K562 (cell line): ENCODE measurements around the gene APOC4. TPM values are rescaled to one million over a fixed set of nuclear protein-coding genes. Genes with fewer than 3 reads are reported as not detected.
"Not testable (repeated sequence)": the region's sequence is repeated elsewhere in the genome, so short reads cannot be mapped to it uniquely, and the experiment has no call there.

Source experiments
- ATAC-seq: fragments of 200-7000 bp; cut with Tn5 transposase; 3 replicates; pipeline ENCODE4 v1.9.1; 2020; ENCODE audit warnings: moderate library complexity
- BruUV-seq: library from RNA; stranded (reverse); fragments of 400-500 nt; replicated peaks from 2 replicates; lab custom pipeline; 2021; lab: Mats Ljungman, UMichigan
- CTCF ChIA-PET: fragments of 300-600 bp; formaldehyde crosslinking; extraction: SDS; loops from one replicate; lab custom pipeline; 2021; ENCODE audit warnings: low intra/inter-chr PET ratio; lab: Yijun Ruan, JAX
- POLR2A ChIA-PET: fragments of 300-600, 350-650 bp; sonication (Branson Sonifier 250); formaldehyde crosslinking; extraction: SDS; loops from one replicate; lab custom pipeline; 2021; ENCODE audit warnings: antibody characterized with exemption, inconsistent platforms; lab: Yijun Ruan, JAX
- DNase-seq, 4 experiments: peaks; one replicate each; pipeline versions ENCODE4 v3.0.0 to v3.0.0-alpha.2; 2011 to 2018; ENCODE audit warnings: low spot score in 3 of 4, mixed read lengths in 3 of 4; ENCODE audit errors: extremely low read depth in 1 of 4
- FAIRE-seq: peaks from 2 replicates; lab custom pipeline; 2011; peaks lifted over from hg19 to GRCh38; lab: Jason Lieb, UNC
- H2AFZ ChIP-seq: 2 replicates; pipeline ENCODE4 v1.6.0; 2011; ENCODE audit warnings: low read depth, low read length, control low read depth, inconsistent platforms
- H3K27ac ChIP-seq: fragments of 200-600 bp; 3 replicates; pipeline ENCODE4 v1.8.0; 2011; ENCODE audit warnings: low read depth, mild to moderate bottlenecking, control low read depth, inconsistent platforms, low read length, moderate library complexity, mixed read lengths; ENCODE audit errors: extremely low read depth
- H3K27me3 ChIP-seq, 2 experiments: fragments of 300-600 bp in 1 of 2; 2 replicates in 1 of 2; 3 replicates in 1 of 2; pipeline versions ENCODE4 v1.6.0 to v1.8.0; 2011; ENCODE audit warnings: inconsistent platforms in 2 of 2, low read length in 2 of 2, mild to moderate bottlenecking in 1 of 2, mixed read lengths in 1 of 2, moderate library complexity in 1 of 2; ENCODE audit not compliant: control insufficient read depth in 2 of 2, insufficient read depth in 2 of 2
- H3K36me3 ChIP-seq: fragments of 300-600 bp; 3 replicates; pipeline ENCODE4 v1.8.0; 2011; ENCODE audit warnings: mild to moderate bottlenecking, low read length, inconsistent platforms; ENCODE audit not compliant: control insufficient read depth, insufficient read depth
- H3K4me1 ChIP-seq, 2 experiments: fragments of 200-600 bp in 1 of 2; replicated peaks in 1 of 2; 2 replicates in 1 of 2; 3 replicates in 1 of 2; pipeline versions ENCODE4 v1.5.1 to v1.8.0; 2011; ENCODE audit warnings: inconsistent platforms in 2 of 2, low read length in 2 of 2, mild to moderate bottlenecking in 1 of 2, mixed read lengths in 1 of 2, moderate library complexity in 1 of 2; ENCODE audit not compliant: control insufficient read depth in 2 of 2, insufficient read depth in 2 of 2
- H3K4me2 ChIP-seq: 2 replicates; pipeline ENCODE4 v1.6.1; 2011; ENCODE audit warnings: low read length, control low read depth, inconsistent platforms, mixed read lengths; ENCODE audit not compliant: insufficient read depth
- H3K4me3 ChIP-seq: fragments of 200-600 bp; sonication (generic), shearing (Covaris generic); 2 replicates; pipeline ENCODE4 v1.5.1; 2016; ENCODE audit warnings: control low read depth, inconsistent platforms
- H3K79me2 ChIP-seq: fragments of 200-600 bp; 3 replicates; pipeline ENCODE4 v1.8.0; 2011; ENCODE audit warnings: low read length, inconsistent platforms; ENCODE audit not compliant: control insufficient read depth, insufficient read depth
- H3K9ac ChIP-seq, 2 experiments: 2 replicates each; pipeline versions ENCODE4 v1.6.0 to v1.6.1; 2011; ENCODE audit warnings: low read depth in 2 of 2, low read length in 2 of 2, control low read depth in 1 of 2, inconsistent platforms in 1 of 2, mild to moderate bottlenecking in 1 of 2, mixed read lengths in 1 of 2; ENCODE audit not compliant: insufficient read depth in 1 of 2
- H3K9me1 ChIP-seq: one replicate; pipeline ENCODE4 v1.6.0; 2011; ENCODE audit warnings: inconsistent platforms, mild to moderate bottlenecking, low read length, moderate library complexity; ENCODE audit not compliant: control insufficient read depth, insufficient read depth
- H3K9me3 ChIP-seq: replicated peaks from 2 replicates; pipeline ENCODE4 v1.5.1; 2011; ENCODE audit warnings: low read depth, low read length, inconsistent platforms; ENCODE audit not compliant: control insufficient read depth, insufficient read depth
- H4K20me1 ChIP-seq: replicated peaks from 2 replicates; pipeline ENCODE4 v1.6.1; 2011; ENCODE audit warnings: low read length, inconsistent platforms, mixed read lengths; ENCODE audit not compliant: control insufficient read depth, insufficient read depth
- ARID4B ChIP-seq: sonication (generic); formaldehyde crosslinking; IDR thresholded peaks from 2 replicates; pipeline ENCODE4 v1.8.0; 2022; ENCODE audit warnings: mild to moderate bottlenecking, missing genetic modification reagents
- BHLHE40 ChIP-seq: IDR thresholded peaks from 2 replicates; pipeline ENCODE4 v1.6.1; 2011; ENCODE audit warnings: low read length, improper control_type of control experiment
- CC2D1A ChIP-seq: fragments of 450-650 bp; IDR thresholded peaks from 2 replicates; pipeline ENCODE4 v1.6.1; 2017; ENCODE audit warnings: mild to moderate bottlenecking
- KDM5B ChIP-seq: fragments of 200-600 bp; sonication (generic); IDR thresholded peaks from 2 replicates; pipeline ENCODE4 v1.6.1; 2012; ENCODE audit warnings: low read depth, mild to moderate bottlenecking, moderate library complexity, low read length, control low read depth, inconsistent platforms; ENCODE audit not compliant: insufficient replicate concordance
- MTA1 ChIP-seq: fragments of 450-650 bp; IDR thresholded peaks from 2 replicates; pipeline ENCODE4 v1.6.1; 2017; ENCODE audit warnings: borderline replicate concordance
- SREBF2 ChIP-seq: sonication (generic); formaldehyde crosslinking; IDR thresholded peaks from 2 replicates; pipeline ENCODE4 v1.4.0; 2020; ENCODE audit warnings: mild to moderate bottlenecking, missing genetic modification reagents
- STAT5A ChIP-seq: IDR thresholded peaks from 2 replicates; pipeline ENCODE4 v1.6.1; 2012; ENCODE audit warnings: low read length, inconsistent platforms, borderline replicate concordance
- SUPT5H ChIP-seq: fragments of 450-650 bp; IDR thresholded peaks from 2 replicates; pipeline ENCODE4 v1.6.1; 2016
- TAF1 ChIP-seq: IDR thresholded peaks from 2 replicates; pipeline ENCODE4 v1.6.1; 2011; ENCODE audit warnings: mild to moderate bottlenecking, low read length, moderate library complexity; ENCODE audit not compliant: insufficient read depth, control insufficient read depth, severe bottlenecking; ENCODE audit errors: extremely low read depth
- THRA ChIP-seq: fragments of 450-650 bp; IDR thresholded peaks from 2 replicates; pipeline ENCODE4 v1.6.1; 2017; ENCODE audit warnings: mild to moderate bottlenecking, moderate library complexity
- ZFX ChIP-seq: sonication (generic); formaldehyde crosslinking; IDR thresholded peaks from 2 replicates; pipeline ENCODE4 v1.8.0; 2022; ENCODE audit warnings: mild to moderate bottlenecking, missing genetic modification reagents, moderate library complexity
- ZNF695 ChIP-seq: fragments of 450-650 bp; formaldehyde crosslinking; IDR thresholded peaks from 2 replicates; pipeline ENCODE4 v1.4.0; 2020; ENCODE audit warnings: mild to moderate bottlenecking, moderate library complexity
- WGBS: fragments of 100-300 bp; shearing (Covaris generic); methylation state at CpG from one replicate; pipeline ENCODE4 v1.1.6; 2016; ENCODE audit warnings: low coverage, mixed read lengths; ENCODE audit not compliant: insufficient coverage; ENCODE audit errors: missing lambda C conversion rate; 5-methylcytosine and 5-hydroxymethylcytosine counted together
- in situ Hi-C: fragments of 300-500 bp; cut with MboI; formaldehyde crosslinking; loops from 4 replicates; pipeline ENCODE4 v1.15.0; 2018; ENCODE audit warnings: inconsistent platforms, mixed read lengths
- intact Hi-C: fragments of 100-400 bp; cut with micrococcal nuclease; formaldehyde crosslinking; loops from 2 replicates; pipeline ENCODE4 v1.14.2; 2022
- polyA plus RNA-seq, 8 experiments: library from polyadenylated mRNA; depleted of rRNA in 4 of 8; stranded (reverse) in 5 of 8; unstranded in 3 of 8; fragments of >200 nt; fragmentation: Nextera tagmentation in 2 of 8; fragmentation: Illumina TruSeq in 1 of 8; extraction: Ambion mirVana in 2 of 8; extraction: Trizol in 1 of 8; gene quantifications; 2 replicates each; pipeline versions ENCODE4 v1.2.1 to v1.2.3, GENCODE V29; 2011 to 2014; ENCODE audit warnings: inconsistent platforms in 1 of 8, missing spikeins in 1 of 8
- total RNA-seq, 7 experiments: library from RNA; depleted of rRNA in 6 of 7; stranded (reverse); fragments of >200 nt in 6 of 7; fragmentation: Illumina TruSeq in 2 of 7; extraction: Trizol in 2 of 7; gene quantifications; 2 replicates each; pipeline versions ENCODE4 v1.2.1 to v1.2.3, GENCODE V29; 2011 to 2021; ENCODE audit warnings: low replicate concordance in 1 of 7

The APOC4 gene
- total and polyA plus RNA-seq, 9 of the 15 experiments (the other 6 are each of a cell fraction or from before 2014, with no cell fraction given): 0.46 TPM; not detected in 8

GRCh38 chr19:44913512-44914432 lies 28.3 kb upstream of the APOC4 start (continued):
- peak; percentile 58; the same call in 1 of the 2 replicates for TF ChIP-seq ZFX (CRISPR knock-in tag)
- TF ChIP-seq STAT5A: peak; percentile 55; the same call in 1 of the 2 replicates
- TF ChIP-seq ZNF695: 0 out of 2 replicates have a peak, but pooled peaks have one; percentile 8
- peak; percentile 45; the same call in 1 of the 2 replicates for TF ChIP-seq BHLHE40

- intact Hi-C loops: loop anchor here (2.0 kb wide), 1 partner anchor 24 kb away; the partner anchor contains the start of gene TOMM40
- TSS peak; percentile 93 for BruUV-seq
- in situ Hi-C loops: loop anchor here (5.0 kb wide), 1 partner anchor 38 kb away; no protein-coding TSS in a partner anchor
- peak; percentile 77 for TF ChIP-seq SUPT5H
- peak; percentile 45 for TF ChIP-seq CC2D1A
- TF ChIP-seq ARID4B (CRISPR knock-in tag): peak; percentile 38; the same call in 1 of the 2 replicates
- peak; percentile 42 for TF ChIP-seq TAF1
- peak; percentile 87 for TF ChIP-seq KDM5B
- TF ChIP-seq MTA1: peak; percentile 65; the same call in 1 of the 2 replicates
- TF ChIP-seq SREBF2 (CRISPR knock-in tag): 0 out of 2 replicates have a peak, but pooled peaks have one; percentile 16
- peak; percentile 44; the same call in 1 of the 2 replicates for TF ChIP-seq THRA
Measured at GRCh38 chr19:44914433-44915206, 27.4 kb upstream of the APOC4 start, which contains the start of gene APOC1. TSS of gene APOC1 (plus strand) at chr19:44914608. CDS start at chr19:44914892, 284 bp downstream.

More at GRCh38 chr19:44914433-44915206, 27.4 kb upstream of the APOC4 start, which contains the start of gene APOC1:
- ATAC-seq (peak; percentile 92), FAIRE-seq (peak; percentile 80), DNase-seq (peak; percentile 79 to 92 (median 86))
- H3K4me2 ChIP-seq: peak within 1 kb of the TSS; percentile 67
- ChIA-PET POLR2A (interaction anchor here (0.6 to 2.1 kb wide), 9 partner anchors 8 to 236 kb away, joined by 3 to 11 read pairs (median 3); partner anchors contain the start of gene APOE), CTCF (interaction anchor here (1.0 kb wide), 1 partner anchor 37 kb away, joined by 3 read pairs; no protein-coding TSS in a partner anchor)
- not testable (repeated sequence) for H4K20me1 ChIP-seq, H3K79me2 ChIP-seq, H3K9me1 ChIP-seq, H3K9me3 ChIP-seq, H3K27me3 ChIP-seq
- peak within 1 kb of the TSS; percentile 91 for H3K27ac ChIP-seq
- peak within 1 kb of the TSS; percentile 85 to 92 for H3K9ac ChIP-seq
- peaks cover 14% of the 10 kb centered on the region; the same call in 1 of the 3 replicates for H3K36me3 ChIP-seq
- H2AFZ ChIP-seq: peak within 1 kb of the TSS; percentile 98
- WGBS: under 1% methylated on average over 19 of the region's 28 CpGs
- H3K4me1 ChIP-seq: peaks cover 35 to 66% of the 10 kb centered on the region in 2 experiments
- H3K4me3 ChIP-seq: peak within 1 kb of the TSS; percentile 43
